ENCODE results near the gene ADRA1B.

ADRA1B gene

DNA sequence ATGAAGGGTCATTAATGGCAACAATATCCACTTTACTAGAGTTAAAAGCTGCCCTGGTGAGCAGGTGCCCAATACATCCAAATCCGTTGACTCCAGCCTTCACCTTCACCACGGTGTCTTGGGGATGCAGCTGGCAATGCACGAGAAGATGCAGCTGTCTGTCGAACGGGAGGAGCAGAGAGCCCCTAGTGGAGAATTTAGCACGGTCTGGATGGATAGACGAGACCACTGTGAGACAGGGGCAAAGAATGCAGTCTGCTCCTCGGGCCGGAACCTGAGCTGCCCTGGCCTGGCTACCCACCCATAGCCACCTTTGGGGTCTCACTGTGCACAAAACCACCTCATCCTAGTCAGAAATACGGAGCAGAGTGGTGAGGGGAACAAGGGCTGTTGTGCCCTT lies 35.1 kb downstream of the ADRA1B start:
- DNase-seq (ENCODE audit: low read depth): no peak
- H3K4me3 ChIP-seq (ENCODE audit: low read depth, low read length): no peak overlapping the region
- TF ChIP-seq, protein P1, sequence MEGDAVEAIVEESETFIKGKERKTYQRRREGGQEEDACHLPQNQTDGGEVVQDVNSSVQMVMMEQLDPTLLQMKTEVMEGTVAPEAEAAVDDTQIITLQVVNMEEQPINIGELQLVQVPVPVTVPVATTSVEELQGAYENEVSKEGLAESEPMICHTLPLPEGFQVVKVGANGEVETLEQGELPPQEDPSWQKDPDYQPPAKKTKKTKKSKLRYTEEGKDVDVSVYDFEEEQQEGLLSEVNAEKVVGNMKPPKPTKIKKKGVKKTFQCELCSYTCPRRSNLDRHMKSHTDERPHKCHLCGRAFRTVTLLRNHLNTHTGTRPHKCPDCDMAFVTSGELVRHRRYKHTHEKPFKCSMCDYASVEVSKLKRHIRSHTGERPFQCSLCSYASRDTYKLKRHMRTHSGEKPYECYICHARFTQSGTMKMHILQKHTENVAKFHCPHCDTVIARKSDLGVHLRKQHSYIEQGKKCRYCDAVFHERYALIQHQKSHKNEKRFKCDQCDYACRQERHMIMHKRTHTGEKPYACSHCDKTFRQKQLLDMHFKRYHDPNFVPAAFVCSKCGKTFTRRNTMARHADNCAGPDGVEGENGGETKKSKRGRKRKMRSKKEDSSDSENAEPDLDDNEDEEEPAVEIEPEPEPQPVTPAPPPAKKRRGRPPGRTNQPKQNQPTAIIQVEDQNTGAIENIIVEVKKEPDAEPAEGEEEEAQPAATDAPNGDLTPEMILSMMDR (IDR thresholded peaks at IDR 0.05; ENCODE audit: low read depth, low read length, missing control alignments): peak; percentile 48

DNA sequence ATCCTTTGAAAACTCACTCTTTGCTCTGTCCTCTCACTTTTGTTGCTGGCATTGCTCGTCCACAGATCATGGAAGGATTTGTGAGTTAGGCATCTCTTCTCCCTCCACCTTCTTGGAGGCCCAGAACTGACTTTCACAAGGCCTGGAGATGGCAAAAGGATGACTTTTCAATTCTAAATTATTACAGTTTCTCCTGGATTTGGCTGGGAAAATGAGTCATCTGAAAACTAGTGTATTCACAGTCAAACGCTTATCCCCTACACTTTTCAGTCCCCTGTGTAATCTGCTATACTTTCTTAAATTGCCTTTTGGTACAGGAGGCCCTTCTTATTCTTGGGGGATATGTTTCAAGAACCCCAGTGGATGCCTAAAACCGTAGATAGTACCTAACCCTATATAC lies 35.6 kb downstream of the ADRA1B start:
- H3K4me3 ChIP-seq (ENCODE audit: low read depth, low read length): no peak overlapping the region
- TF ChIP-seq, protein P1 (IDR thresholded peaks at IDR 0.05; ENCODE audit: low read depth, low read length, missing control alignments): no peak
- DNase-seq (ENCODE audit: low read depth): no peak

DNA sequence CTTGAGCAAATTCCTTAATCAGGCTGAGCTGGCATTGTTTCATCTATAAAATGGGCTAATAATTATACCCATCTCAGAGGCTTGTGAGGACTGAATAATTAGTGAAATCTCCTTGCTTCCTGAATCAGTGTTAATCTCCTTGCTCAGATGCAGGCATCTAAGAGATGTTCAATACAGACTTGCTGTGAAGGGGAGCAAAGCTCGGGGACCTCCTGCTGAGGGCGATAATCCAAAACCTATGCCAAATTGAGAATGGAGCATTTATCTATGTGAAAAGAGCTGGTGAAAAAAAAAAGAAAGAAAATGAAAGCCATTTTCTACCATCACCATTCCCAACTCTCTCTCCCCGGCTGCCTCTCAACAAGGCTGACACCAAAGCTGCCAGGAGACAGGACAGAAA lies 37.3 kb downstream of the ADRA1B start:
- H3K4me3 ChIP-seq (ENCODE audit: low read depth, low read length): no peak overlapping the region
- no peak for DNase-seq (ENCODE audit: low read depth)
- TF ChIP-seq, protein P1 (IDR thresholded peaks at IDR 0.05; ENCODE audit: low read depth, low read length, missing control alignments): no peak

DNA sequence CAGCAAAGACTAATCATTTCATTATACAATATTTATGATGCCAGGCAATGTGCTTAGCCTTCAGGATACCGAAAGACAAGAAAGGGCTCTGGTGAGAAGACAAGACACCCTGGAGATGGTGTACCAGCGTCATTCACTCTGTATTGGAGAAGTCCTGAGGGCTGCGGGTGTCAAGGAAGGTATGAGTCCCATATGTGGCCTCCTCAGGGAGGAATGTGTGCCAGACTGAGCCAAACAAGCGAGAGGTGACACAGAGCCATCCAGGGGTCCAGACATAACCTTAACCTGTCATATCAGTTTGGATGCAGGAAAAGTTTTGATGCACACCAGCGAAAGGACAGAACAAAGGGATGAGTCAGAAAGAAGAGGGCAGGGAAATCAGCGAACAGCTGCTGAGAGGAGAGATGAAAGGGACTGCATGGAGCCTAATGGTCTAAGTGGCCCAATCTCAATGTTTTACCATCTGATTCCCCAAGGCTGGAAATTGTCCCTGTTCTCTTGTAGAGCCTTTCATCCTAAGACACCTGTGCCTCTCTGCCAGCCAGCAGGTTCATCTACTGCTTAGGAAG lies 38.9 kb downstream of the ADRA1B start:
- DNase-seq (ENCODE audit: low read depth): no peak
- TF ChIP-seq, protein P1 (IDR thresholded peaks at IDR 0.05; ENCODE audit: low read depth, low read length, missing control alignments): no peak
- H3K4me3 ChIP-seq (ENCODE audit: low read depth, low read length): no peak overlapping the region

DNA sequence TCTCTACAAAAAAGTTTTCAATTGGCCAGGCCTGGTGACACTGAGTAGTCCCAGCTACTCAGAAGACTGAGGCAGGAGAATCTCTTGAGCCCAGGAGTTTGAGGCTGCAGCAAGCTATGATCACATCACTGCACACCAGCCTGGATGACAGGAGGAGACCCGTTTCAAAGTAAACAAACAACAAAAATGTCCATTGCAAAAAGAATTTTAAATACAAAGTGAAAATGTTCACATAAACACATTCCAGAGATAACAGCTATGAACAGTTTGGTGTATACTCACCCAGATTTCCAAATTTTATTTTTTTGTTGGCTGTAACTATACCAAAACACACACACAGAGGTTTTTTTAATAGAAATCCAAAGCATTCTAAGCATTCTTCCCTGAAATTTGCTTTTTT lies 39.8 kb downstream of the ADRA1B start:
- TF ChIP-seq, protein P1 (IDR thresholded peaks at IDR 0.05; ENCODE audit: low read depth, low read length, missing control alignments): no peak
- no peak overlapping the region for H3K4me3 ChIP-seq (ENCODE audit: low read depth, low read length)
- DNase-seq (ENCODE audit: low read depth): no peak

DNA sequence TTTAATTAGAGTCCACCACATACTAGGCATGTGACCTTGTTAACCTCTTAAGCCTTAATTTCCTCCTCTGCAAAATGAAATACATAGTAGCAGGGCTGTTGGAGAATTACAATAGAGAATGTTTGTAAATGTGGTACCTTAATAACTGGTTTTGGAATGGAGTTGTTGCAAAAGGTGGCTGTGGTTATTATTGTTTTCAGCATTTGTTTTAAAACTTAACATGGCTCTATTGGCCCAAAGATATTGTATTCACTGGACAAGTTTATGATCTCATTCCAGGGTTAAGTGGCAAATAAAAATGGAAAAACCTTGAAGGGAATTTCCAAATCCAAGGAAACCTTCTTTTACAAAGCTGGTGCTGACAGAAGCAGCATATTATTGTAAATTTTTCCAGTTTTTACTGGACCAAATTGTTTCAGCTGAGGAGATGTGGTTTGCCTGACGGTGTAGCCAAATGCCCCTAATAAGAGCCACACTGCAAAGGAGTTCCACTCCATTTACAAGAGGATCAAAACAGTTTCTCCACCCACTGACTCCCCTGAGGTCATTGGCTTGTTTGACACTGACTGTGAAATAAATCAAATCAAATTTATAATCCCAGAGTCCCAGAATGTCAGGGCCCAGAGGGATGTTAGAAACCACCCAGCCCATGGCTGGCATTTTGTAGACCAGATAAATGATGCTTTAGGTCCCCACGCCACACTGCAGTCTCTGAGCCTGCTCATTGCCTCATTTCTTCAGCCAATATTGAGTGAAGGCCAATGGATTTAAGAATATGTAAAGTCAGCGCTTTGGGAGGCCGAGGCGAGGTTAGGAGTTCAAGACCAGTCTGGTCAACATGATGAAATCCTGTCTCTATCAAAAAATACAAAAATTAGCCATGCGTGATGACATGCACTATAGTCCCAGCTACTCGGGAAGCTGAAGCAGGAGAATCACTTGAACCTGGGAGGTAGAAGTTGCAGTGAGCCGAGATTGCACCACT lies 45.2 kb downstream of the ADRA1B start:
- TF ChIP-seq, protein P1 (IDR thresholded peaks at IDR 0.05; ENCODE audit: low read depth, low read length, missing control alignments): no peak
- no peak for DNase-seq (ENCODE audit: low read depth)
- no peak overlapping the region for H3K4me3 ChIP-seq (ENCODE audit: low read depth, low read length)

Data from GM12864 (cell line).